PC-9 (cell line): Measurements from ENCODE around the gene MAPK10. TPM values are rescaled to one million over a fixed set of nuclear protein-coding genes. Genes with fewer than 3 reads are reported as not detected.

Experiments used
- BruUV-seq: library from RNA; stranded (reverse); fragments of 400-500 nt; replicated peaks from 2 replicates; lab custom pipeline; 2021; lab: Mats Ljungman, UMichigan
- CTCF ChIA-PET: fragments of 300-600 bp; sonication (Branson Sonifier 250); formaldehyde crosslinking; loops from one replicate; lab custom pipeline; 2022; ENCODE audit warnings: antibody characterized with exemption; lab: Charles Lee
- POLR2A ChIA-PET: fragments of 300-600 bp; sonication (Branson Sonifier 250); formaldehyde crosslinking; loops from one replicate; lab custom pipeline; 2022; ENCODE audit warnings: antibody characterized with exemption; ENCODE audit not compliant: unreplicated experiment; lab: Charles Lee
- DNase-seq, 2 experiments: peaks; one replicate each; pipeline versions ENCODE4 v3.0.0 to v3.0.0-alpha.2; 2015 to 2022; ENCODE audit warnings: mixed read lengths in 1 of 2
- H2AFZ ChIP-seq: fragments of 200-600 bp; sonication (generic); 2 replicates; pipeline ENCODE4 v1.8.1; 2017; ENCODE audit warnings: antibody characterized with exemption
- H3F3A ChIP-seq: fragments of 200-600 bp; sonication (generic); 2 replicates; pipeline ENCODE4 v1.8.1; 2017; ENCODE audit warnings: antibody characterized with exemption, mild to moderate bottlenecking, low read depth; ENCODE audit not compliant: insufficient read depth
- H3K27ac ChIP-seq: fragments of 200-600 bp; sonication (generic); 2 replicates; pipeline ENCODE4 v1.6.1; 2016; ENCODE audit warnings: mixed run types
- H3K27me3 ChIP-seq: fragments of 200-600 bp; sonication (generic); 2 replicates; pipeline ENCODE4 v1.6.1; 2016; ENCODE audit warnings: low read depth, mixed run types; ENCODE audit not compliant: insufficient read depth
- H3K36me3 ChIP-seq: fragments of 200-600 bp; sonication (generic); 2 replicates; pipeline ENCODE4 v1.6.1; 2016; ENCODE audit warnings: low read depth, mixed run types
- H3K4me1 ChIP-seq: fragments of 200-600 bp; sonication (generic); replicated peaks from 2 replicates; pipeline ENCODE4 v1.6.1; 2016; ENCODE audit warnings: mixed run types; ENCODE audit not compliant: insufficient read depth
- H3K4me2 ChIP-seq: fragments of 200-600 bp; sonication (generic); 2 replicates; pipeline ENCODE4 v1.6.1; 2017; ENCODE audit warnings: mixed run types
- H3K4me3 ChIP-seq: fragments of 200-600 bp; sonication (generic); 2 replicates; pipeline ENCODE4 v1.6.1; 2016; ENCODE audit warnings: mixed run types
- H3K79me2 ChIP-seq: fragments of 200-600 bp; sonication (generic); 2 replicates; pipeline ENCODE4 v1.6.1; 2017; ENCODE audit warnings: low read depth, mixed run types
- H3K9me2 ChIP-seq: fragments of 200-600 bp; sonication (generic); 2 replicates; pipeline ENCODE4 v1.8.1; 2017; ENCODE audit warnings: mild to moderate bottlenecking; ENCODE audit not compliant: insufficient read depth
- H3K9me3 ChIP-seq: fragments of 200-600 bp; sonication (generic); 2 replicates; pipeline ENCODE4 v1.8.1; 2016; ENCODE audit warnings: low read depth; ENCODE audit not compliant: insufficient read depth
- H4K20me1 ChIP-seq: fragments of 200-600 bp; sonication (generic); 2 replicates; pipeline ENCODE4 v1.8.1; 2017; ENCODE audit not compliant: insufficient read depth
- CTCF ChIP-seq: fragments of 200-600 bp; sonication (generic); conservative IDR thresholded peaks from 2 replicates; pipeline ENCODE4 v1.6.1; 2017; ENCODE audit warnings: mixed run types, antibody characterized with exemption, mild to moderate bottlenecking, moderate library complexity
- EZH2 ChIP-seq: fragments of 200-600 bp; sonication (generic); IDR thresholded peaks from 2 replicates; pipeline ENCODE4 v1.8.0; 2017; ENCODE audit warnings: antibody characterized with exemption, low read depth
- intact Hi-C: fragments of 100-400 bp; cut with micrococcal nuclease; formaldehyde crosslinking; loops from one replicate; pipeline ENCODE4 v1.10.0; 2022; ENCODE audit not compliant: unreplicated experiment
- total RNA-seq: library from RNA; stranded (reverse); gene quantifications from 2 replicates; pipeline ENCODE4 v1.2.3, GENCODE V29; 2021

The MAPK10 gene
- total RNA-seq, 1 experiment from 2014 or later = 4.2 TPM

GRCh38 chr4:86050496-86050895, 309.4 kb downstream of the MAPK10 start:
- Histone ChIP-seq H3K9me3 (no peaks in the 10 kb centered on the region), H3K4me1 (no peaks in the 10 kb centered on the region), H3F3A (no peaks in the 10 kb centered on the region), H3K79me2 (no peaks in the 10 kb centered on the region), H3K9me2 (no peaks in the 10 kb centered on the region), H3K27me3 (no peaks in the 10 kb centered on the region), H3K4me2 (no peak overlapping the region), H3K36me3 (no peaks in the 10 kb centered on the region), H4K20me1 (no peaks in the 10 kb centered on the region), H2AFZ (no peak overlapping the region), H3K4me3 (no peak overlapping the region), H3K27ac (no peak overlapping the region)
- CTCF ChIA-PET = no interaction called here
- POLR2A ChIA-PET = no interaction called here
- BruUV-seq = no TSS peak
- TF ChIP-seq CTCF (no peak), EZH2 (no peak)
- intact Hi-C loops = no loop called here
- no peak for DNase-seq

- BruUV-seq = no TSS peak
- TF ChIP-seq EZH2 (no peak), CTCF (no peak)
- intact Hi-C loops = no loop called here
- Histone ChIP-seq H3K36me3 (no peaks in the 10 kb centered on the region), H3K27me3 (no peaks in the 10 kb centered on the region), H3K9me3 (no peaks in the 10 kb centered on the region), H3K9me2 (no peaks in the 10 kb centered on the region), H3K4me1 (no peaks in the 10 kb centered on the region), H3K4me3 (no peak overlapping the region), H3K27ac (no peak overlapping the region), H3K4me2 (no peak overlapping the region), H2AFZ (no peak overlapping the region), H4K20me1 (no peaks in the 10 kb centered on the region), H3F3A (no peaks in the 10 kb centered on the region), H3K79me2 (no peaks in the 10 kb centered on the region)
- ChIA-PET CTCF (no interaction called here), POLR2A (no interaction called here)
- DNase-seq = no peak
Measured at GRCh38 chr4:86048426-86048825, 311.4 kb downstream of the MAPK10 start.

- POLR2A ChIA-PET = no interaction called here
- H3K4me2 ChIP-seq = no peak overlapping the region
- intact Hi-C loops = loop anchor here (2.0 to 5.0 kb wide), 3 partner anchors 77 to 962 kb away; no protein-coding TSS in a partner anchor
- no peak for TF ChIP-seq EZH2
- no peak for TF ChIP-seq CTCF
- no peaks in the 10 kb centered on the region for H3K79me2 ChIP-seq
- no TSS peak for BruUV-seq
- no peak for DNase-seq
- H3K36me3 ChIP-seq = no peaks in the 10 kb centered on the region
- no peaks in the 10 kb centered on the region for H4K20me1 ChIP-seq
- H3K9me3 ChIP-seq = no peaks in the 10 kb centered on the region
- H3K27me3 ChIP-seq = no peaks in the 10 kb centered on the region
- H3F3A ChIP-seq = no peaks in the 10 kb centered on the region
- no peak overlapping the region for H3K27ac ChIP-seq
- no peak overlapping the region for H3K4me3 ChIP-seq
- no peaks in the 10 kb centered on the region for H3K4me1 ChIP-seq
- no peak overlapping the region for H2AFZ ChIP-seq
- H3K9me2 ChIP-seq = no peaks in the 10 kb centered on the region
- CTCF ChIA-PET = interaction anchor here (0.9 kb wide), 1 partner anchor 248 kb away, joined by 3 read pairs; no protein-coding TSS in a partner anchor
Measured at GRCh38 chr4:86044593-86044985, 315.3 kb downstream of the MAPK10 start.
